ENCODE measurements around the gene SS18L1.

SS18L1 gene

GRCh38 chr20:62105592-62105991, 38.0 kb upstream of the SS18L1 start:
- Histone ChIP-seq H3K9ac (ENCODE audit: low read length) (no peak overlapping the region), H3K18ac (ENCODE audit: low read depth in 1 of 2, low read length in 2 of 2) (no peak overlapping the region), H2BK15ac (ENCODE audit: low read depth, poor library complexity, severe bottlenecking) (no peak overlapping the region), H3K9me3 (ENCODE audit: control insufficient read depth, low read length) (peaks cover 44% of the 10 kb centered on the region), H2BK5ac (ENCODE audit: low read depth, low read length, poor library complexity, severe bottlenecking) (no peak overlapping the region), H2AK5ac (ENCODE audit: low read length, severe bottlenecking) (no peak overlapping the region), H2BK12ac (ENCODE audit: low read length in 2 of 2) (no peak overlapping the region), H3K27me3 (ENCODE audit: control insufficient read depth in 1 of 2, insufficient read depth in 1 of 2, low read length in 2 of 2) (no peaks in the 10 kb centered on the region), H4K91ac (ENCODE audit: low read length) (no peak overlapping the region), H3K4me1 (ENCODE audit: control insufficient read depth, insufficient read depth, low read depth, low read length) (no peaks in the 10 kb centered on the region), H3K23ac (ENCODE audit: low read length in 2 of 2) (no peak overlapping the region), H3K4me3 (ENCODE audit: insufficient read depth in 1 of 2, low read depth in 1 of 2, low read length in 2 of 2) (no peak overlapping the region), H3K79me1 (replicated peaks; ENCODE audit: low read length, poor library complexity, severe bottlenecking) (no peaks in the 10 kb centered on the region), H3K14ac (ENCODE audit: low read length in 2 of 2) (no peak overlapping the region), H2BK120ac (ENCODE audit: low read depth, low read length) (no peak overlapping the region), H3K27ac (ENCODE audit: low read length, poor library complexity, severe bottlenecking) (no peak overlapping the region), H4K8ac (ENCODE audit: low read length) (no peak overlapping the region), H2AFZ (ENCODE audit: low read depth, low read length) (no peak overlapping the region), H3K36me3 (ENCODE audit: control insufficient read depth in 1 of 2, insufficient read depth in 2 of 2, low read depth in 1 of 2, low read length in 2 of 2) (no peaks in the 10 kb centered on the region), H3K4ac (ENCODE audit: low read depth in 1 of 2, low read length in 2 of 2) (no peak overlapping the region), H3K4me2 (ENCODE audit: low read length, poor library complexity, severe bottlenecking) (no peak overlapping the region)
- WGBS, result 85% methylated on average over 5 of the region's 5 CpGs
- no peak for DNase-seq

DNA sequence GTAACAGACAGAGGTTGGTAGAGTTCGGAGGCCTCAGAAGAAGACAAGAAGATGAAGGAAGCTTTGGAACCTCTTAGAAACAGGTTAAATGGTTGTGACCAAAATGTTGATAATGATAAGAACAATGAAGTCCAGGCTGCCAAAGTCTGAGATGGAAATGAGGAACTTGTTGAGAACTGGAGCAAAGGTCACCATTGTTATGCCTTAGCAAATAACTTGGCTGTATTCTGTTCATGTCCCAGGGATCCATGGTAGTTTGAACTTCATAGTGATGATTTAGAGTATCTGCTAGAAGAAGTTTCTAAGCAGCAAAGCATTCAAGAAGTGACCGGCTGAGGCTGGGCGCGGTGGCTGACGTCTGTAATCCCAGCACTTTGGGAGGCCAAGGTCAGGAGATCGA, 32.4 kb upstream of the SS18L1 start:
- no peaks in the 10 kb centered on the region for H3K36me3 ChIP-seq (ENCODE audit: control insufficient read depth in 1 of 2, insufficient read depth in 2 of 2, low read depth in 1 of 2, low read length in 2 of 2)
- no peak overlapping the region for H3K23ac ChIP-seq (ENCODE audit: low read length in 2 of 2)
- no peaks in the 10 kb centered on the region for H3K4me1 ChIP-seq (ENCODE audit: control insufficient read depth, insufficient read depth, low read depth, low read length)
- no peak overlapping the region for H3K27ac ChIP-seq (ENCODE audit: low read length, poor library complexity, severe bottlenecking)
- H3K14ac ChIP-seq (ENCODE audit: low read length in 2 of 2), result no peak overlapping the region
- H3K18ac ChIP-seq (ENCODE audit: low read depth in 1 of 2, low read length in 2 of 2), result no peak overlapping the region
- no peak overlapping the region for H2BK15ac ChIP-seq (ENCODE audit: low read depth, poor library complexity, severe bottlenecking)
- H2BK12ac ChIP-seq (ENCODE audit: low read length in 2 of 2), result no peak overlapping the region
- no peak for DNase-seq
- H3K4me3 ChIP-seq (ENCODE audit: insufficient read depth in 1 of 2, low read depth in 1 of 2, low read length in 2 of 2), result no peak overlapping the region
- peaks cover 0 to 3% of the 10 kb centered on the region in 2 experiments for H3K27me3 ChIP-seq (ENCODE audit: control insufficient read depth in 1 of 2, insufficient read depth in 1 of 2, low read length in 2 of 2)
- H3K4me2 ChIP-seq (ENCODE audit: low read length, poor library complexity, severe bottlenecking), result no peak overlapping the region
- no peak overlapping the region for H2AK5ac ChIP-seq (ENCODE audit: low read length, severe bottlenecking)
- H3K9ac ChIP-seq (ENCODE audit: low read length), result no peak overlapping the region
- H2AFZ ChIP-seq (ENCODE audit: low read depth, low read length), result no peak overlapping the region
- no peak overlapping the region for H2BK5ac ChIP-seq (ENCODE audit: low read depth, low read length, poor library complexity, severe bottlenecking)
- H3K9me3 ChIP-seq (ENCODE audit: control insufficient read depth, low read length), result peaks cover 37% of the 10 kb centered on the region
- no peak overlapping the region for H4K91ac ChIP-seq (ENCODE audit: low read length)
- 94% methylated on average over 6 of the region's 6 CpGs for WGBS
- H2BK120ac ChIP-seq (ENCODE audit: low read depth, low read length), result no peak overlapping the region
- no peak overlapping the region for H4K8ac ChIP-seq (ENCODE audit: low read length)
- no peaks in the 10 kb centered on the region for H3K79me1 ChIP-seq (replicated peaks; ENCODE audit: low read length, poor library complexity, severe bottlenecking)
- H3K4ac ChIP-seq (ENCODE audit: low read depth in 1 of 2, low read length in 2 of 2), result no peak overlapping the region

DNA sequence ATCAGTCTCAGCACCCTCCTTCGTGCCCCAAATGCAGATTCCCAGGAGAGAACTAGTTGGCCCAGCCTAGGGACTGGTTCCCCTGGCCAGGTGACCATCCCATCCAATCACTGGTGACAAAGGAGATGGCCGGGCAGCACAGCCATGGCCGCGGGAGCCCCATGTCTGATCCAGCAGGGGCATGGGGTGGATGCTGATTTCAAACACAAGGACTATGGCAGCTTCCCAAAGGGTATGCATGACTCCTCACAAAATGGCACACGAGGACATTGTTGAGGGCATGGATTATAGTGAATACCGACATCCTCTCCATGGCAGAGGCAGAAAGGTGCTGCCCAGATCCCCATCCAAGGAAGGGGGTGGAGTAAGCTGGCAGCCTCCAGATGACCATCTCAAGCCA, 31.2 kb upstream of the SS18L1 start:
- H3K4me3 ChIP-seq (ENCODE audit: insufficient read depth in 1 of 2, low read depth in 1 of 2, low read length in 2 of 2), result no peak overlapping the region
- peaks cover 34% of the 10 kb centered on the region for H3K9me3 ChIP-seq (ENCODE audit: control insufficient read depth, low read length)
- no peak overlapping the region for H2BK15ac ChIP-seq (ENCODE audit: low read depth, poor library complexity, severe bottlenecking)
- H3K4me2 ChIP-seq (ENCODE audit: low read length, poor library complexity, severe bottlenecking), result no peak overlapping the region
- H3K79me1 ChIP-seq (replicated peaks; ENCODE audit: low read length, poor library complexity, severe bottlenecking), result no peaks in the 10 kb centered on the region
- H3K27ac ChIP-seq (ENCODE audit: low read length, poor library complexity, severe bottlenecking), result no peak overlapping the region
- H2BK12ac ChIP-seq (ENCODE audit: low read length in 2 of 2), result no peak overlapping the region
- H4K8ac ChIP-seq (ENCODE audit: low read length), result no peak overlapping the region
- H2AK5ac ChIP-seq (ENCODE audit: low read length, severe bottlenecking), result no peak overlapping the region
- H3K4me1 ChIP-seq (ENCODE audit: control insufficient read depth, insufficient read depth, low read depth, low read length), result no peaks in the 10 kb centered on the region
- H3K9ac ChIP-seq (ENCODE audit: low read length), result no peak overlapping the region
- no peak overlapping the region for H2BK120ac ChIP-seq (ENCODE audit: low read depth, low read length)
- H4K91ac ChIP-seq (ENCODE audit: low read length), result no peak overlapping the region
- no peak overlapping the region for H3K23ac ChIP-seq (ENCODE audit: low read length in 2 of 2)
- H3K36me3 ChIP-seq (ENCODE audit: control insufficient read depth in 1 of 2, insufficient read depth in 2 of 2, low read depth in 1 of 2, low read length in 2 of 2), result no peaks in the 10 kb centered on the region
- no peak overlapping the region for H3K18ac ChIP-seq (ENCODE audit: low read depth in 1 of 2, low read length in 2 of 2)
- no peak for DNase-seq
- H2BK5ac ChIP-seq (ENCODE audit: low read depth, low read length, poor library complexity, severe bottlenecking), result no peak overlapping the region
- peaks cover 9 to 12% of the 10 kb centered on the region in 2 experiments for H3K27me3 ChIP-seq (ENCODE audit: control insufficient read depth in 1 of 2, insufficient read depth in 1 of 2, low read length in 2 of 2)
- H3K14ac ChIP-seq (ENCODE audit: low read length in 2 of 2), result no peak overlapping the region
- 79% methylated on average over 6 of the region's 6 CpGs for WGBS
- H3K4ac ChIP-seq (ENCODE audit: low read depth in 1 of 2, low read length in 2 of 2), result no peak overlapping the region
- no peak overlapping the region for H2AFZ ChIP-seq (ENCODE audit: low read depth, low read length)

- no peak overlapping the region for H3K4me2 ChIP-seq (ENCODE audit: low read length, poor library complexity, severe bottlenecking)
- DNase-seq, result no peak
- 54% methylated on average over 8 of the region's 8 CpGs for WGBS
- peaks cover 22% of the 10 kb centered on the region for H3K9me3 ChIP-seq (ENCODE audit: control insufficient read depth, low read length)
- no peak overlapping the region for H2BK12ac ChIP-seq (ENCODE audit: low read length in 2 of 2)
- H3K27ac ChIP-seq (ENCODE audit: low read length, poor library complexity, severe bottlenecking), result no peak overlapping the region
- H3K18ac ChIP-seq (ENCODE audit: low read depth in 1 of 2, low read length in 2 of 2), result no peak overlapping the region
- H3K4me3 ChIP-seq (ENCODE audit: insufficient read depth in 1 of 2, low read depth in 1 of 2, low read length in 2 of 2), result no peak overlapping the region
- H3K4me1 ChIP-seq (ENCODE audit: control insufficient read depth, insufficient read depth, low read depth, low read length), result no peaks in the 10 kb centered on the region
- no peaks in the 10 kb centered on the region for H3K36me3 ChIP-seq (ENCODE audit: control insufficient read depth in 1 of 2, insufficient read depth in 2 of 2, low read depth in 1 of 2, low read length in 2 of 2)
- no peak overlapping the region for H2BK5ac ChIP-seq (ENCODE audit: low read depth, low read length, poor library complexity, severe bottlenecking)
- H4K8ac ChIP-seq (ENCODE audit: low read length), result no peak overlapping the region
- no peak overlapping the region for H2AFZ ChIP-seq (ENCODE audit: low read depth, low read length)
- H3K4ac ChIP-seq (ENCODE audit: low read depth in 1 of 2, low read length in 2 of 2), result no peak overlapping the region
- no peak overlapping the region for H2BK120ac ChIP-seq (ENCODE audit: low read depth, low read length)
- no peak overlapping the region for H2AK5ac ChIP-seq (ENCODE audit: low read length, severe bottlenecking)
- H3K79me1 ChIP-seq (replicated peaks; ENCODE audit: low read length, poor library complexity, severe bottlenecking), result no peaks in the 10 kb centered on the region
- H4K91ac ChIP-seq (ENCODE audit: low read length), result no peak overlapping the region
- H3K27me3 ChIP-seq (ENCODE audit: control insufficient read depth in 1 of 2, insufficient read depth in 1 of 2, low read length in 2 of 2), result peaks cover 33 to 35% of the 10 kb centered on the region in 2 experiments
- H3K14ac ChIP-seq (ENCODE audit: low read length in 2 of 2), result no peak overlapping the region
- no peak overlapping the region for H3K23ac ChIP-seq (ENCODE audit: low read length in 2 of 2)
- no peak overlapping the region for H2BK15ac ChIP-seq (ENCODE audit: low read depth, poor library complexity, severe bottlenecking)
- H3K9ac ChIP-seq (ENCODE audit: low read length), result no peak overlapping the region
Observed at GRCh38 chr20:62114894-62115293, 28.7 kb upstream of the SS18L1 start.

All from mesenchymal stem cell (in vitro differentiated cells and primary cell).